HepG2 (cell line): ENCODE results near the gene RETN. TPM values are rescaled to one million over a fixed set of nuclear protein-coding genes. Genes with fewer than 3 reads are reported as not detected.

Experiments
- ATF7-NPFF ChIP-seq: sonication (generic); formaldehyde crosslinking; IDR thresholded peaks from 2 replicates; pipeline ENCODE4 v1.8.1; 2023; ENCODE audit warnings: mild to moderate bottlenecking, low read depth, missing genetic modification reagents, moderate library complexity
- BORCS8-MEF2B ChIP-seq: sonication (generic); formaldehyde crosslinking; IDR thresholded peaks from 2 replicates; pipeline ENCODE4 v1.8.0; 2022; ENCODE audit warnings: mild to moderate bottlenecking, missing genetic modification reagents
- CBX1 ChIP-seq: IDR thresholded peaks from one replicate; pipeline ENCODE4 v1.6.1; 2016; ENCODE audit warnings: antibody characterized with exemption, low read depth
- CENPT ChIP-seq: sonication (generic); formaldehyde crosslinking; IDR thresholded peaks from 2 replicates; pipeline ENCODE4 v1.8.0; 2022; ENCODE audit warnings: low read depth, mild to moderate bottlenecking, moderate library complexity, missing genetic modification reagents
- GABPA ChIP-seq, 2 experiments: IDR thresholded peaks; 2 replicates each; pipeline ENCODE4 v1.6.1; 2011 to 2016; ENCODE audit warnings: low read depth in 2 of 2, low read length in 1 of 2, missing biosample characterization in 1 of 2, missing genetic modification characterization in 1 of 2
- HIVEP1 ChIP-seq: sonication (generic); formaldehyde crosslinking; IDR thresholded peaks from 2 replicates; pipeline ENCODE4 v1.4.0; 2020; ENCODE audit warnings: mild to moderate bottlenecking, missing genetic modification reagents
- POLR2AphosphoS5 ChIP-seq: IDR thresholded peaks from 2 replicates; pipeline ENCODE4 v1.6.1; 2012; ENCODE audit warnings: low read depth, low read length
- ZNF142 ChIP-seq: sonication (generic); formaldehyde crosslinking; IDR thresholded peaks from 2 replicates; pipeline ENCODE4 v1.4.0; 2020; ENCODE audit warnings: missing genetic modification reagents
- ZNF160 ChIP-seq: sonication (generic); formaldehyde crosslinking; IDR thresholded peaks from 2 replicates; pipeline ENCODE4 v1.8.0; 2022; ENCODE audit warnings: mild to moderate bottlenecking, inconsistent platforms, missing genetic modification reagents
- ZNF276 ChIP-seq: sonication (generic); formaldehyde crosslinking; IDR thresholded peaks from 2 replicates; pipeline ENCODE4 v1.4.0; 2020; ENCODE audit warnings: mild to moderate bottlenecking, low read depth, missing genetic modification reagents
- ZNF343 ChIP-seq: sonication (generic); formaldehyde crosslinking; IDR thresholded peaks from 2 replicates; pipeline ENCODE4 v1.4.0; 2020; ENCODE audit warnings: mild to moderate bottlenecking, missing genetic modification reagents
- ZNF362 ChIP-seq: sonication (generic); formaldehyde crosslinking; IDR thresholded peaks from 2 replicates; pipeline ENCODE4 v1.4.0; 2020; ENCODE audit warnings: missing genetic modification reagents, mild to moderate bottlenecking, borderline replicate concordance
- ZNF431 ChIP-seq: sonication (generic); formaldehyde crosslinking; IDR thresholded peaks from 2 replicates; pipeline ENCODE4 v1.9.0; 2022; ENCODE audit warnings: missing genetic modification reagents, low read depth, mild to moderate bottlenecking, borderline replicate concordance
- ZNF687 ChIP-seq: sonication (generic); formaldehyde crosslinking; IDR thresholded peaks from 2 replicates; pipeline ENCODE4 v1.5.1; 2020; ENCODE audit warnings: mild to moderate bottlenecking, missing genetic modification reagents, moderate library complexity
- polyA plus RNA-seq, 8 experiments: library from polyadenylated mRNA; depleted of rRNA in 3 of 8; stranded (reverse) in 7 of 8; unstranded in 1 of 8; fragments of >200 nt; fragmentation: Illumina TruSeq in 4 of 8; extraction: Trizol in 4 of 8; gene quantifications; 2 replicates each; pipeline versions ENCODE4 v1.2.1 to v1.2.3, GENCODE V29; 2011 to 2016; ENCODE audit warnings: low read depth in 4 of 8, missing spikeins in 1 of 8, mixed read lengths in 1 of 8; ENCODE audit not compliant: insufficient read depth in 1 of 8
- total RNA-seq, 5 experiments: library from RNA; depleted of rRNA; stranded (reverse); fragments of >200 nt; fragmentation: Illumina TruSeq; extraction: Trizol; gene quantifications; 2 replicates each; pipeline ENCODE4 v1.2.3, GENCODE V29; 2016; ENCODE audit warnings: low read depth in 1 of 5

RETN gene
- total and polyA plus RNA-seq, 2 of the 13 experiments (the other 11 are each of a cell fraction or from before 2014, with no cell fraction given): not detected

GRCh38 chr19:7636691-7637373 is 32.0 kb upstream of the RETN start, which contains the start of gene STXBP2 (continued):
- TF ChIP-seq ZNF362 (CRISPR knock-in tag) (peak; percentile 41; the same call in 1 of the 2 replicates), ZNF431 (0 out of 2 replicates have a peak, but pooled peaks have one; percentile 61), BORCS8-MEF2B (CRISPR knock-in tag) (peak; percentile 72; the same call in 1 of the 2 replicates), ZNF142 (CRISPR knock-in tag) (peak; percentile 55; the same call in 1 of the 2 replicates), GABPA (IDR thresholded peaks at IDR 0.05; ENCODE audit: low read depth, low read length) (no peak), GABPA (CRISPR knock-in tag; IDR thresholded peaks at IDR 0.05; ENCODE audit: low read depth) (peak; percentile 45; the same call in 1 of the 2 replicates), HIVEP1 (CRISPR knock-in tag) (0 out of 2 replicates have a peak, but pooled peaks have one; percentile 21), ZNF160 (CRISPR knock-in tag) (peak; percentile 53; the same call in 1 of the 2 replicates), ATF7-NPFF (CRISPR knock-in tag) (peak; percentile 80), POLR2AphosphoS5 (peak; percentile 77), ZNF687 (peak; percentile 98), CENPT (CRISPR knock-in tag) (peak; percentile 78; the same call in 1 of the 2 replicates), ZNF276 (peak; percentile 71; the same call in 1 of the 2 replicates), ZNF343 (CRISPR knock-in tag) (0 out of 2 replicates have a peak, but pooled peaks have one; percentile 27), CBX1 (peak; percentile 70)
